HG03108 (cell line): Measurements from ENCODE around the gene IL17RB.

Source experiments
- ATAC-seq: cut with Tn5 transposase; IDR thresholded peaks from one replicate; pipeline ENCODE4 v1.9.1; 2021; ENCODE audit warnings: moderate library complexity; ENCODE audit not compliant: unreplicated experiment

IL17RB gene

DNA sequence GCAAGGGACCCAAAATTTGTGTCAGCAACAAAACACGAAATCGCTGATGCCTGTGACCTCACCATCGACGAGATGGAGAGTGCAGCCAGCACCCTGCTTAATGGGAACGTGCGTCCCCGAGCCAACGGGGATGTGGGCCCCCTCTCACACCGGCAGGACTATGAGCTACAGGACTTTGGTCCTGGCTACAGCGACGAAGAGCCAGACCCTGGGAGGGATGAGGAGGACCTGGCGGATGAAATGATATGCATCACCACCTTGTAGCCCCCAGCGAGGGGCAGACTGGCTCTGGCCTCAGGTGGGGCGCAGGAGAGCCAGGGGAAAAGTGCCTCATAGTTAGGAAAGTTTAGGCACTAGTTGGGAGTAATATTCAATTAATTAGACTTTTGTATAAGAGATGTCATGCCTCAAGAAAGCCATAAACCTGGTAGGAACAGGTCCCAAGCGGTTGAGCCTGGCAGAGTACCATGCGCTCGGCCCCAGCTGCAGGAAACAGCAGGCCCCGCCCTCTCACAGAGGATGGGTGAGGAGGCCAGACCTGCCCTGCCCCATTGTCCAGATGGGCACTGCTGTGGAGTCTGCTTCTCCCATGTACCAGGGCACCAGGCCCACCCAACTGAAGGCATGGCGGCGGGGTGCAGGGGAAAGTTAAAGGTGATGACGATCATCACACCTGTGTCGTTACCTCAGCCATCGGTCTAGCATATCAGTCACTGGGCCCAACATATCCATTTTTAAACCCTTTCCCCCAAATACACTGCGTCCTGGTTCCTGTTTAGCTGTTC is 35.0 kb upstream of the IL17RB start:
- no peak for ATAC-seq

DNA sequence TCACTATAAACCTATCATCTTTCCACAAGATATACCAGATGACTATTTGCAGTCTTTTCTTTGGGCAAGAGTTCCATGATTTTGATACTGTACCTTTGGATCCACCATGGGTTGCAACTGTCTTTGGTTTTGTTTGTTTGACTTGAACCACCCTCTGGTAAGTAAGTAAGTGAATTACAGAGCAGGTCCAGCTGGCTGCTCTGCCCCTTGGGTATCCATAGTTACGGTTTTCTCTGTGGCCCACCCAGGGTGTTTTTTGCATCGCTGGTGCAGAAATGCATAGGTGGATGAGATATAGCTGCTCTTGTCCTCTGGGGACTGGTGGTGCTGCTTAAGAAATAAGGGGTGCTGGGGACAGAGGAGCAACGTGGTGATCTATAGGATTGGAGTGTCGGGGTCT is 33.9 kb upstream of the IL17RB start:
- no peak for ATAC-seq

DNA sequence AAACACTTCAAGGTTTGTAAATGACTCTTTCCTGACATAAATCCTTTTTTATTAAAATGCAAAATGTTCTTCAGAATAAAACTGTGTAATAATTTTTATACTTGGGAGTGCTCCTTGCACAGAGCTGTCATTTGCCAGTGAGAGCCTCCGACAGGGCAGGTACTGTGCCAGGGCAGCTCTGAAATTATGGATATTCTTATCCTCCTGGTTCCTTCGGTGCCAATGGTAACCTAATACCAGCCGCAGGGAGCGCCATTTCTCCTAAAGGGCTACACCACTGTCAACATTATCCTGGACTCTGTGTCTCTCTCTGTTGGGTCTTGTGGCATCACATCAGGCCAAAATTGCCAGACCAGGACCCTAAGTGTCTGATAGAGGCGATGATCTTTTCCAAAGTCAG is 33.1 kb upstream of the IL17RB start:
- no peak for ATAC-seq

DNA sequence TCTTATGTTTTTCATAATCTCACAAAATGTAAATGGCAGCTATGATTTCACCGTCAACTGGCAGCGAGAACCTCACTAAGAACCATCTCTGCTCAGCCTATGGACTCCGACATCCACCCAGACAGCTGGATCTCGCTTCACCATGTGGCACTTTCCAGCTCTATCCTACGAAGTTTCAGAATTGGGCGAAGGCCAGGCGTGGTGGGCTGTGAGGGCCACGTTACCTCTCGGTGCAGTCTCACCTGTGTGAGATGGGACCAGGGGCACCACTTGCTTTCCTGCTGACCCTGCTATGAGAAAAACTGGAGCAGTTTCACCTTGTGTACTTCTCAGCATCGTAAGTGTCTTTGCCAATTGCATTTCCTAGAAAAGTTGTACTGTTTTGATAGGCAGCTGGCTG is 32.5 kb upstream of the IL17RB start:
- ATAC-seq = no peak

DNA sequence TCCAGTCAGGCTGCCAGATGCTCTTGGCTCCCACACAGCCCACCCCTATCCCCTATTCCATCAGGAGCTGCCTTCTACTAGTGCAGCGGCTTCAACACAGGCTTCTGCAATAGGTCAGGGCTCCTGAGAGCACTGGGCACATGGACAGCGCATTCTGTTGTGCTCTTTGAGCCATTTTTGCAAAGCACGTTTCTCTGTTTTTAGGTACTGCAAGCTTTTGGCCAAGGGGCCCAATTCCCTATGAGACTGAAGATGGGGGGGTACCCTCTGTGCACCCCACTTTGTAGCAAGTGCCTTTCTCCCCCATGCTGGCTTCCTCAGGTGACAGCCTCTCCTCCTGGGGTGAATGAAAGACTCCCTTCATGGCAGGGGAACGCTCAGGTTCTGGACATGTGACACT is 31.3 kb upstream of the IL17RB start:
- ATAC-seq = no peak

DNA sequence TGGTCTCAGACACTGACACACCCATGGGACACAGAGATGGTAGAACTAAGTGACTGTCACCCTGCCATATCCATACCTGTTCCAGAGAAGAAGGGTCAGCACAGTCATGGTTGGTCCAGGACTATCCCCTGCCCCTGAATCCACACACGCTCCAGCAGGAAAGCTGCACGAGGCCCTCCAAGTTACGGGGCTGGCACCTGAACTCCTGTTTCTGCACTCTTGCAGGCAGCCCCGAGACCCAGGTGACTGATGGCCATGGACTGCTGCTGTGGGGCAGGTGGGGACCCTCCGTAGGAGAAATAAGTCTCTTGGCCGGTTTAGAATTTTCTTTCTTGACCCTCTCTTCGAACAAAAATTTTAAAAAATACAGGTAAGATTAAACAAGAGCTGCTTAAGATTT is 30.7 kb upstream of the IL17RB start:
- ATAC-seq = no peak

DNA sequence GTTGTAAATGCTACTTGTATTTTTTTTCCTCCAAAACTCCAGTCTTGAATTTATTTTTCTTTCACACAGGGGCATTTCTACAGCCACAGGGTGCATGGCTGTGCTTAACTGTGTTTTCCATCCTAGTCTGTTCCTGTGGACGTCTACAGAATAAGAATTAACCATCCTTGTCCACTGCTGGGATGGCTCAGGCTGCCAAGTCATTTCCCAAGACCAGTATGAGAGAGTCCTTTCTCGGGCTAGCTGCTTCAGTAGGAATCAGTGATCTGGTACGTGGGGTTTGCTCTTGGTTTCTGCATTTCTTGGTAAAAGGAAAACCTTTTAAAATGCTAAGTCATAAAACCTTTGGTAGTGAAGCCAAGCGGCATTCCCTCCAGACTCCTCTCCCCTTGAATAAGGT is 29.9 kb upstream of the IL17RB start:
- ATAC-seq = no peak

DNA sequence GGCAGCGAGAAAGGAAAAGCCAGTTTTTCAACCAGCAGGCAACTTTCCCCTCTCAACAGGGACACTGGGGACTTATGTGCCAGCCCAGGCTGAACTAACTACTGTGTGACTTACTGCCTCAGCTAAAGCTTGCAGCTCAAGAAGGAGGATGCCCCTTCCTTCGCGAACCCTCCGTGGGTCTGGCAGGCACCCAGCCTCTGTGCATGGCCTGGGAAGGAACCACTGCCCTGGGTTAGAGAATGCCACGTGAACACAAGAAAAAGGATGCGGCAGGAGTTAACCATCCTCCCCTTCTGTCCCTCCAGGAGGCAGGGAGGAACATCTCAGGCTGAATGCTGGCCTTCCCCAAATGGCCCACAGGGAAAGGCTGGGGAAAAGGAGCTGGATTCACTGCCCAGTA is 29.2 kb upstream of the IL17RB start:
- ATAC-seq = no peak

DNA sequence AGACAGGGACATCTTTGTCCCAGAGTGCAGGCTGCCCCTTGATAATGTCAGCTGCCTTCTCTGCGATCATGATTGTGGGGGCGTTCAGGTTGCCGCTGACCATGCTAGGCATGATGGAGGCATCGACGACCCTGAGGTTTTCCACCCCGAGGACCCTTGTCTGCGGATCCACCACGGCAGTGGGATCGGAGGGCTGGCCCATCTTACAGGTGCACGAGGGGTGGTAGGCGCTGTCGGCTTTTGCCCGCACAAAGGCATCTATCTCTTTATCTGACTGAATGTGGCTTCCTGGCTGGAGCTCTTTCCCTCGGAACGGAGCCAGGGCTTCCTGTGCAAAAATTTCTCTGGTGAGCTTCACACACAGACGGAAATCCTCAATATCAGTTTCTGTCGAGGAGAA is 28.6 kb upstream of the IL17RB start:
- ATAC-seq = no peak

DNA sequence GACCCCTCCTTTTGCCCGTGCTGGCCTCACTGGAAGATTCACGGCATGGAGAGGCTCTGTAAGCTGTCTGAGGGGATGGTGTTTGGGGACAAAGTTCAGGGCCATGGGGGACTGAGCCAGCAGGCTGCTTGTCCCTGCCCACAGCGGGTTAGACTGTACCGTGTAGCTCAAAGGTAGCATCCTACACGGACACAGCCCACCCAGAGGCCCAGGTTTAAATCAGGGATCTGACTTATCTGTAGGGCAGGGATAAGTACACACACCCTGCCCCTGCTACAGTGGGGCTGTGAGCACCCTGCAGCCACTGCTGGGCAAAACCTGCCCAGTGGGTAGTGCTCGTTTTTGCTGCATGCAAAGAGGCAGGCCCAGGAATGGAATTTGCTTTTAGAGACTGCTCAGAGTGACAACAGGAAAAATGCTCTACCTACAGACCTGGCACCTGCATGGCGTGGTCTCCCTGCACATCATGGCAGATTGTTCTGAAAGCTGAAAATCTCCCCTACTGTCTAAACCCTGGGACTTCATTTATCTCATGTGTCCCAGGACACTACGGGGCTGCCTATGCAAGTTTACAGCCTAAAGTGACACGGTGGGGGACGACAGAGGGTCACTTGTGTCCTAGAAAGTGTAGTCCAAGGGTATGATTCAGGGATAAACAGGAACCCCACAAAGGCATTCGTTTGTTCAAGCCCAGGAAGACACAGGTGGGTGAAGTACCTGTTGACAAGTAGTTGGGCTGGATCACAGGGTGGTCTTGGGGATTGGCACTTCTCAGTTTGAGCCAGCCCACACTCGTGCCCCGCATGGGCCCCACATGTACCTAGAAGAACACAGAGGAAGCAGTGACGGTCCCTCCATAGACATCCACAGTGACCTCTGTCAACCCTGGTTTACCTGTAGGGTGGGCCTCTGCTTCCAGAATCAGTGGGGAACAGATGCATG is 27.9 kb upstream of the IL17RB start:
- no peak for ATAC-seq

DNA sequence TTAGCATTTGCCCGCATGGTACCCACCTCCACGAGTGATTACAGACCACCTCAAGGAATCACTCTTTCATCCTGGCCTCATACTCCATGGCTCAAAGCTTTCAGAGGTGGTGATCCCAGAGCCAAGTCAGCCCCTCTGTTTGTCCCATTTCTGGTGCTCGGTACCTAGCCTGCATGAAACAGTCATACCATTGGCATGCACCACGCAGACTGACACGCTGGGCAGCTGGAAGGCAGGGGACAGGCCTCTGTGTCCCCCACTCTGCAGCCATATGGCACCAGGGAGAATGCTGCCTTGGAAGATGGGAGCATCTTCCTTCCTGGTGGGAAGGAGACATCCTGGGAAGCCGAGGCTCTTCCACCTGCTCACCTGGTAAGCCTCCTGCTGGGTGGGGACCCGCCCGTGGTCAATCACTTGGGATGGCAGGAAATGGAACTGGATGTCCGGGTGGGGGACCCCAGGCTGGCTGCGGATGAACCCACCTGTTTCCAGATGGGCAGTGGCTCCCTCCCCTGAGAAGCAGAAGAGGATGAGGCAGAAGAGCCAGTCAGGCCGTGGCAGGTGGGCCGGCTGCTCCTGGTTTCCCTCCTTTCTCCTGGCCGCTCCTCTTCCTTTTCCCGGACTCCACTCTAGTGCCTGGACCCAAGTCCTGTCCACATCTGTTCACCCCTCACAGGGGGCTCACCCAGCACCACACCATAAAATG is 27.1 kb upstream of the IL17RB start:
- ATAC-seq = no peak

DNA sequence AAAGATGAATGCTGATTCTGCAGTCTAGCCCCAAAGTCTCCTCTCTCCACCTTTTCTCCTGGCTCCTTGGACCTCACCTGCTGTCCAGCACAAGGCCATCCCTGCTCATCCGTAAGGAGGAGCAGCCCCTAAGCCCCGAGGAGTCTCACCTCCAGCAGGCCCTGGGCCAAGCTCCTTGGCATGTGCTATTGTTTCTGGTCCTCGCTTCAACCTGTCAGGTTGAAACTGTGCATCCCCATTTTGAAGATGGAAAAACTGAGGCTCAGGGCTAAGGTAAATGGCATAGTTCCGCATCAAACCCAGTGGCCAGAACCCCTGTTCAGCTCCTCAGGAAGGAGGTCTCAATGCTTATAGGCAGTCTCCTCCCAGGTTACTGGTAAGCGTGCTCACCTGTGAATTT is 26.3 kb upstream of the IL17RB start:
- no peak for ATAC-seq

DNA sequence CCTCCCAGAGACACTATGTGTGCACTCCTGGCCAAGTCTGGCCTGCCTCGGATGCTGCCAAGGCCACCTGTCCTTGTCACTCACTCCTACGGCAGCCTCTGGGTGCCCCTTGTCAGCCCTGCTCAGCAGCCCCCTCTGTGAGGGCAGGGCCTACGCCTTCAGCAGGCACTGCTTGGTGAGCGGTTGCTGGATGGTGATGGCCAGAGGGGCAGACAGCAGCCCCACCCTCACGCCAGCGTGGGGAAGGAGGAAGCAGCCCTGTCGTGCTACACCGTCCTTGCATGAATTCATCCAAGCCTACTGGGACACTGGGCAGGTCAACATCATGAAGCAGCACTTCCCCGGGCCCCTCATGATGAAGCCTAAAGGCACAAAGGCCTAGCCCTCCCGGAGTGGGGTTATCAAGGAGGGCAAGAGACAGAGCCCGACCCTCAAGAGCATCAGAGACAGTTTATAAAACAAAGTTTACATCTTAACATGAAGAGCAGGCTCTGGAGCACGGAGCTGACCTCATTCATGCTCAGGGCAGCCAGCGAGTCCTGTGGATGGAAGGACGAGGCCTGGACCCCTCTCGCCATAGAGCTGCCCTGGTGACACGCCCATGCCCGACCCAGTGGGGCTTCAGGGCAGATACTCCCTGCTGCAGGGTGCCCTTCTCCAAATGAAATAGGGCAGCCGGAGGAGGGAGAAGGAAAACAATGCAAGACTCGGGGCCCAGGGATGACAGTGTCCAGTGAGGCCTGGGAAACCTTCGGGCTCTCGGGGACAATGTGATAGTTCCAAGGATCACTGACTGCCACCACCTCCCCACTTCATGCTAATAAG is 25.4 kb upstream of the IL17RB start:
- ATAC-seq = no peak

DNA sequence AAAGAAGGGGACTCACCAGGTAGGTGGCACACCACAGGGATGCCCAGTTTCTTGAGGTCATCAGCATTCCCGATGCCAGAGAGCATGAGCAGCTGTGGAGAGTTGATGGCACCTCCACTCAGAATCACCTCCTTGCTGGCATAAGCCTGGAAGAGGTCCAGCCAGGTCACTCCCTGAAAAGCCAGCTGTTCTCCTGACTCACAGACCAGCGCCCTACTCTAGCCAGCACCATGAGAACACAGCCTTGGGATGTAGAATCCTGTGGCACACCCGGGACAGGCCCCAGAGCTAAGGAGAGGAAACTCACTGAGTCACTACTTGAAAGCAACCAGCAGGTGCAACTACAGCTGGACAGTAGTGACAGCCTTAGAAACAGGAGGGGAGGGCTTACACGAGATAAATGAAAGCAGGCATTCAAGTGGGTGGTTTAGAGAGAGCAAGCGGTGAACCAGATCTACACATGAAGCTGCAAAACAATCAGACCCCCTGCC is 24.7 kb upstream of the IL17RB start:
- ATAC-seq = no peak

DNA sequence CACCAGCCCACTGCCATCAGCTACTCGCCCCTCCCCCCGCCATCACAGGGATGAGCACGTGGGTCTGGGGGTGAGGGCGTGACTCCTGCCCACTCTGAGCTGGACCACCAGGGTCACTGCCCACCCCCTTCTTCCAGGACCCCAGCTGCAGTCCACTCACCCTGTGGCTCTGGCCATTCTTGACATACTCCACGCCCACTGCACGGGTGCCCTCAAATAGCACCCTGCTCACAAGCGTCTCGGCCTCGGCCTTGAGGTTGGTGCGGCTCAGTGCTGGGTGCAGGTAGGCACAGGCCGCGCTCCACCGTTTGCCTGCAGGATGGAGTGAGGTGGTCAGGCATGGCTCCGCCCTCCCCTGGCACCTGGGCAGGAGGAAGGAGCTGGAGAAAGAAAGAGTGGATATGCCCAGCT is 24.0 kb upstream of the IL17RB start:
- no peak for ATAC-seq

DNA sequence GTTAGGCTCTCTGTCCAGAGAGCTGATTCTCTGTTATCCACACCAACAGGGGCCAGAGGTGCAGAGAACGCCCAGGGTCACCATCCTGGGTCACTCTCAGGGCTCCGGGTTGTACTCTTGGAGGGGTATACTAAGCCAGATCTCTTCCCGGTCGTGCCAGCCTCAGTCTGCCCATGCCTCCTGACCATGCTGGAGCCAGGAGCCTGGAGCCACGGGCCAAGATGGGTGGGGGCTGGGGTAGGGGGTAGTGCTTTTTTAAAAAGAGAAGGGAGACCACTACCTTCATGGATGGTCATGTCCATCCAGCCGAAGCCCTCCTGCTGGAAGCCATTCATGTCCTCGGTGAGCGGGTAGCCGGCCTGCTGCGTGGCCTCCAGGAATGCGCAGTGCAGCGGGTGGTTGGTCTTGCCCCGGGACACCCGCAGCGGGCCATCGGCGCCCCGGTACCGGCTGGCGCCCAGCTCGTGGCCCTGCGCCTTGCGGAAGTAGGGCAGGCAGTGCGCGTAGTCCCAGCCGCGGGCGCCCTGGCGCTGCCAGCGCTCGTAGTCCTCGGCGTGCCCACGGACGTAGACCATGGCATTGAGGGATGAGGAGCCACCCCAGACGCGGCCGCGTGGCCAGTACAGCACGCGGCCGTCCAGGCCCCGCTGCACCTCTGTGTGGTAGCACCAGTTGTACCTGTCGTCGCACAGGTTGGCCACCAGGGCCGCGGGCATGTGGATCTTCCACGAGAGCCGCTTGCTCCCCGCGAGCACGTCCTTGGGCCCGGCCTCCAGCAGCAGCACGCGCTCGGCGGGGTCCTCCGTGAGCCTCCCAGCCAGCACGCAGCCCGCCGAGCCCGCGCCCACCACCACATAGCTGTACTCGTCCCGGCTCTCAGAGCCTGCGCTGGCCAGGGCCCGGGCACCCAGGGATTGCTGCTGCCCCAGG is 23.1 kb upstream of the IL17RB start:
- ATAC-seq = no peak

DNA sequence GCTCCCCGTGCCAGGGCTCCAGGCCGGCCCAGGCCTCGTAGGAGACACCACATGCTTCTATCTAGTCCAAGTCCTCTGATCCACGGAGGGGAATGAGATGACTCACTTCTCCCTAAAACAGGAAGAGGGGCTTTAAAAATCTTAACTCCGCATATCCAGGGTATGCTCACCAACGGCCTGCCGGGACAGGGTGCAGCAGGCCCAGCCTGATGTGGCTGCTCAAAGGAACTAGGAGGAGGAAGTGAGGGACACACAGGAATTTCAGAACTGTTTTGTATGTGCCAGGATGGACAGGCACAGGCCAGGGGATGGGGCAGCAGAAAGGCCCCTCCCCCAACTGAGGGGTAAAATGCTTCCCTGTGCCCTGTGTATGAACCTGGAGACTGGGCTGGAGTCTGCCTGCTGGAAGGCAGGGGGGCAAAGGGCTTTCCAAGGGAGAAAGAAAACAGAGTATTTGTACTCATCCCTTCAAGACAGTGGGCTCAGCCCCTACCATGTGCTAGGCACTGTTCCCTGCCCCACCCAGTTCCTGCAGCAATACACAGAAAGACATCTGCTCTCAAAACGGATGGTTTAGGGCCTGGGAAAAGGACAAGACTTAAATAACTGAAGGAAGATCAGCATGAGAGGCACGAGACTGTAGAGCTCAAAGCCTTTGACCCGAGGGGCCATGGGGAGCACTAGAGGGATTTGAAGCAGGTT is 22.3 kb upstream of the IL17RB start:
- no peak for ATAC-seq

DNA sequence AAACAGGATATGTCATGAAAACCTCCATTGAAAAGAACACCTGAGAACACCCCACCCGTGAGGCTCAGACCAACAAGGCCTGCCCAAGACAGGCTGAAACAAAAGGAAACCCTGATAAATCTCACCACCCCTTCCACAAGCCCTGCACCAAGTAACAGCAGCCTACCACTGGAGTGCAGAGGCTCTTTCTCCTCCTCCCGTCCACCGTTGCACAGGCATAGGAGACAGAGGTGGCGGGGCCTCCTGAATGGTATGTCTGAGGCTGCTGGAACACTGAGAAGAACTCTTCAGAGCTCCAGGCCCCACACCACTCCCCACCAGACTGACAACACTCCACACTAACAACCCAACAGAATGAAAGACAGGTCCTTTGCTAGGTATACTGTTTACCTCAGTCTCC is 21.6 kb upstream of the IL17RB start:
- no peak for ATAC-seq

DNA sequence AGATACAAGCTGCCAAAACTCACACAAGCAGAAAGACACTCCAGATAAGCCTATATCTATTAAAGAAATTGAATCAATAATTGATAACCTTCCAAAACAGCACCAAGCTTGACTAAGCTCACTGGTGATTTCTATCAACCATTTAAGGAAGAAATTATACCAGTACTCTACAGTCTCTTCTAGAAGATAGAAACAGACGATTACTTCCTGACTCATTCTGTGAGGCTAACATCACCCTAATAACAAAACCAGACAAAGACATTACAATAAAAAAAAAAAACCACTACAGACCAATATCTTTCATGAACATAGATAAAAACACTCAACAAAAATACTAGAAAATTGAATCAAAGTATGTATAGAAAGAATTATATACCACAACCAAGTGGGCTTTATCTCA is 20.3 kb upstream of the IL17RB start:
- ATAC-seq = no peak
